Lower leg skin (tissue), 3 donors: Measurements from ENCODE around the gene LRRC39.

Experiments
- POLR2A ChIP-seq, 2 donors: fragments of 450-650 bp; IDR thresholded peaks; one replicate each; pipeline ENCODE4 v1.6.1; 2016 to 2017; ENCODE audit warnings: antibody characterized with exemption in 2 of 2, mild to moderate bottlenecking in 1 of 2, moderate library complexity in 1 of 2
- TF ChIP-seq, protein P1 (sequence below), 3 donors: fragments of 450-650 bp; IDR thresholded peaks; one replicate each; pipeline ENCODE4 v1.5.1; 2016; ENCODE audit warnings: antibody characterized with exemption in 3 of 3, mild to moderate bottlenecking in 3 of 3, moderate library complexity in 2 of 3

DNA sequence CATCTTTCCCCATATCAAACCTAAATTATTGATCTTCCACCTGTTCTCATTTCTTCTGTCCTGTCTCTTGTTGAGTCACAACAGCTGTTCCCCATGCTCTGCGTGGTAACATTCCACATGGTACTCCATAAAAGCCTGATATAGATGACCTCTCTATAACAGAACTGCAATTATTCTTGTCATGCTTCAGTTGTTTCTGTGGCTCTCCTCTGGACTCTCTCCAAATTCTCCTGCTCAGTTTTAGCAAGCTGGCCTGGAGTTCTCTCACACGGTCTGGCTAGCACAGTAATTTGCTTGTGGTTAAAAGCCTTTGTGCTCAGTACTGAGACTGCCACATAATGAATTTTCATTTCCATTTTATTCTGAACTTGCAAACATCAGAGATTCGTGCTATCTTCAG is 10.6 kb upstream of the LRRC39 start:
- TF ChIP-seq, protein P1, sequence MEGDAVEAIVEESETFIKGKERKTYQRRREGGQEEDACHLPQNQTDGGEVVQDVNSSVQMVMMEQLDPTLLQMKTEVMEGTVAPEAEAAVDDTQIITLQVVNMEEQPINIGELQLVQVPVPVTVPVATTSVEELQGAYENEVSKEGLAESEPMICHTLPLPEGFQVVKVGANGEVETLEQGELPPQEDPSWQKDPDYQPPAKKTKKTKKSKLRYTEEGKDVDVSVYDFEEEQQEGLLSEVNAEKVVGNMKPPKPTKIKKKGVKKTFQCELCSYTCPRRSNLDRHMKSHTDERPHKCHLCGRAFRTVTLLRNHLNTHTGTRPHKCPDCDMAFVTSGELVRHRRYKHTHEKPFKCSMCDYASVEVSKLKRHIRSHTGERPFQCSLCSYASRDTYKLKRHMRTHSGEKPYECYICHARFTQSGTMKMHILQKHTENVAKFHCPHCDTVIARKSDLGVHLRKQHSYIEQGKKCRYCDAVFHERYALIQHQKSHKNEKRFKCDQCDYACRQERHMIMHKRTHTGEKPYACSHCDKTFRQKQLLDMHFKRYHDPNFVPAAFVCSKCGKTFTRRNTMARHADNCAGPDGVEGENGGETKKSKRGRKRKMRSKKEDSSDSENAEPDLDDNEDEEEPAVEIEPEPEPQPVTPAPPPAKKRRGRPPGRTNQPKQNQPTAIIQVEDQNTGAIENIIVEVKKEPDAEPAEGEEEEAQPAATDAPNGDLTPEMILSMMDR (IDR thresholded peaks at IDR 0.05): no peak
- TF ChIP-seq POLR2A (IDR thresholded peaks at IDR 0.05): no peak
